Astrocyte (in vitro differentiated cells and primary cell): ENCODE data around the gene SPRY2.

Source experiments
- EZH2 ChIP-seq: IDR thresholded peaks from 2 replicates; pipeline ENCODE4 v1.6.1; 2012; ENCODE audit warnings: mild to moderate bottlenecking, low read length, inconsistent platforms; ENCODE audit not compliant: insufficient read depth
- TF ChIP-seq, protein P1 (sequence below): IDR thresholded peaks from 2 replicates; pipeline ENCODE4 v1.5.1; 2011; ENCODE audit warnings: low read depth, mild to moderate bottlenecking, inconsistent platforms, low read length, moderate library complexity; ENCODE audit not compliant: insufficient read depth

DNA sequence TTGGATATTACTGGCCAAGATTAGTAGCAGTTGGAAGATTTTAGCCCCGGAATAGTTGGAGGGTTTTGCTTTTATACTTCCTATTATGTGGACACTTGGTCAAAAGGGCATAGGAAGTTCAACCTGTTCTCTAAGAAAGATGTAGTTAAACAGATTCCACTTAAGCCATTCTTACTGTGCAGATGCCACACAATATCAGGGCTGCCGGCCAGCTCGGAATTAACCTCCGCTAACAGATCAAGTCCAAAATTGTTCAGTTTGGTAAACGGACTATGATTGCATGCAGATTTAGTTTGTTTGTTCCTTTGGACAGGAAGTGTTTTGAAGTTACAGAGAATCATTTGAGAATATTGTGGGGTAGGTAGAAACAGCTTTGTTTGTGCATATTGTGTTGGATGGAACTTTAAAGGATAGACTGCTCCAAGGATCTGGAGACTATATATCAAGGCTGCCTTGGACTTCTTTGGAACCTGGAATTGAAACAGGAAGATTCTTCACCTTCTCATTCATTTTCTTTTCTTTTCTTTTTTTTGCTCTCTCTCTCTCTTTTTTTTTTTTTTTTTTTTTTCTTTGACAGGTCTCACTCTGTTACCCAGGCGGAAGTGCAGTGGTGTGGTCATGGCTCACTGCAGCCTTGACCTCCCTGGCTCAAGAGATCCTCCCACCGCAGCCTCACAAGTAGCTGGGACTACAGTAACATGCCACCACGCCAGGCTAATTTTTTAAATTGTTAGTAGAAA is 5.0 kb upstream of the SPRY2 start:
- TF ChIP-seq, protein P1, sequence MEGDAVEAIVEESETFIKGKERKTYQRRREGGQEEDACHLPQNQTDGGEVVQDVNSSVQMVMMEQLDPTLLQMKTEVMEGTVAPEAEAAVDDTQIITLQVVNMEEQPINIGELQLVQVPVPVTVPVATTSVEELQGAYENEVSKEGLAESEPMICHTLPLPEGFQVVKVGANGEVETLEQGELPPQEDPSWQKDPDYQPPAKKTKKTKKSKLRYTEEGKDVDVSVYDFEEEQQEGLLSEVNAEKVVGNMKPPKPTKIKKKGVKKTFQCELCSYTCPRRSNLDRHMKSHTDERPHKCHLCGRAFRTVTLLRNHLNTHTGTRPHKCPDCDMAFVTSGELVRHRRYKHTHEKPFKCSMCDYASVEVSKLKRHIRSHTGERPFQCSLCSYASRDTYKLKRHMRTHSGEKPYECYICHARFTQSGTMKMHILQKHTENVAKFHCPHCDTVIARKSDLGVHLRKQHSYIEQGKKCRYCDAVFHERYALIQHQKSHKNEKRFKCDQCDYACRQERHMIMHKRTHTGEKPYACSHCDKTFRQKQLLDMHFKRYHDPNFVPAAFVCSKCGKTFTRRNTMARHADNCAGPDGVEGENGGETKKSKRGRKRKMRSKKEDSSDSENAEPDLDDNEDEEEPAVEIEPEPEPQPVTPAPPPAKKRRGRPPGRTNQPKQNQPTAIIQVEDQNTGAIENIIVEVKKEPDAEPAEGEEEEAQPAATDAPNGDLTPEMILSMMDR = no peak
- TF ChIP-seq EZH2 = no peak
